Keratinocyte (primary cell): ENCODE data around the gene DTX3. TPM values are rescaled to one million over a fixed set of nuclear protein-coding genes. Genes with fewer than 3 reads are reported as not detected.

ENCODE experiments used
- DNase-seq: peaks from one replicate; pipeline ENCODE4 v3.0.0-alpha.2; 2011; ENCODE audit warnings: low read depth, missing footprints, low spot score
- FAIRE-seq: peaks from 2 replicates; lab custom pipeline; 2011; peaks lifted over from hg19 to GRCh38; lab: Jason Lieb, UNC
- H2AFZ ChIP-seq: 2 replicates; pipeline ENCODE4 v1.6.0; 2012; ENCODE audit warnings: low read length, control low read depth, inconsistent platforms; ENCODE audit not compliant: control insufficient read depth
- H3K27ac ChIP-seq: 2 replicates; pipeline ENCODE4 v1.5.1; 2011; ENCODE audit warnings: low read length; ENCODE audit not compliant: control insufficient read depth, insufficient read depth
- H3K27me3 ChIP-seq: 3 replicates; pipeline ENCODE4 v1.6.0; 2011; ENCODE audit warnings: low read length; ENCODE audit not compliant: control insufficient read depth, insufficient read depth; ENCODE audit errors: extremely low read depth
- H3K36me3 ChIP-seq, 2 experiments: 2 replicates in 1 of 2; 3 replicates in 1 of 2; pipeline ENCODE4 v1.5.1; 2011; ENCODE audit warnings: low read length in 2 of 2, mild to moderate bottlenecking in 1 of 2; ENCODE audit not compliant: control insufficient read depth in 2 of 2, insufficient read depth in 2 of 2; ENCODE audit errors: extremely low read depth in 1 of 2
- H3K4me1 ChIP-seq: 3 replicates; pipeline ENCODE4 v1.5.1; 2011; ENCODE audit warnings: low read length; ENCODE audit not compliant: control insufficient read depth, insufficient read depth; ENCODE audit errors: extremely low read depth
- H3K4me2 ChIP-seq: 3 replicates; pipeline ENCODE4 v1.6.0; 2011; ENCODE audit warnings: low read depth, low read length; ENCODE audit not compliant: control insufficient read depth, insufficient read depth; ENCODE audit errors: extremely low read depth
- H3K4me3 ChIP-seq, 3 experiments: fragments of 200-600 bp in 1 of 3; sonication (generic) in 1 of 3; 2 replicates in 2 of 3; 3 replicates in 1 of 3; pipeline ENCODE4 v1.5.1; 2011 to 2016; ENCODE audit warnings: low read length in 3 of 3, mild to moderate bottlenecking in 3 of 3, control low read depth in 2 of 3, inconsistent platforms in 1 of 3, low read depth in 1 of 3, mixed read lengths in 1 of 3, mixed run types in 1 of 3, moderate library complexity in 1 of 3; ENCODE audit not compliant: control insufficient read depth in 2 of 3, insufficient read depth in 2 of 3; ENCODE audit errors: extremely low read depth in 1 of 3
- H3K79me2 ChIP-seq: 2 replicates; pipeline ENCODE4 v1.6.0; 2012; ENCODE audit warnings: low read length; ENCODE audit not compliant: control insufficient read depth, insufficient read depth
- H3K9ac ChIP-seq: 3 replicates; pipeline ENCODE4 v1.6.0; 2011; ENCODE audit warnings: low read length; ENCODE audit not compliant: control insufficient read depth, insufficient read depth; ENCODE audit errors: extremely low read depth
- H3K9me1 ChIP-seq: 3 replicates; pipeline ENCODE4 v1.6.0; 2011; ENCODE audit warnings: low read length; ENCODE audit not compliant: control insufficient read depth, insufficient read depth; ENCODE audit errors: extremely low read depth
- H3K9me3 ChIP-seq: 2 replicates; pipeline ENCODE4 v1.5.1; 2012; ENCODE audit warnings: low read depth, low read length; ENCODE audit not compliant: control insufficient read depth
- H4K20me1 ChIP-seq: 3 replicates; pipeline ENCODE4 v1.6.0; 2011; ENCODE audit warnings: low read length; ENCODE audit not compliant: control insufficient read depth, insufficient read depth; ENCODE audit errors: extremely low read depth
- EZH2 ChIP-seq: IDR thresholded peaks from one replicate; pipeline ENCODE4 v1.6.1; 2012; ENCODE audit warnings: inconsistent platforms, mild to moderate bottlenecking, low read length, moderate library complexity
- dilution Hi-C: fragments of 300-500 bp; cut with MboI; formaldehyde crosslinking; loops from one replicate; pipeline ENCODE4 v1.7.0; 2020; ENCODE audit warnings: low sequenced_read_pairs; ENCODE audit not compliant: extremely low pct_ligation_motif_present
- polyA plus RNA-seq, 5 experiments: library from polyadenylated mRNA; depleted of rRNA in 3 of 5; stranded (reverse) in 3 of 5; stranded (forward) in 1 of 5; unstranded in 1 of 5; fragments of >200 nt; gene quantifications; 1 replicate in 1 of 5; 2 replicates in 3 of 5; 3 replicates in 1 of 5; pipeline versions ENCODE4 v1.2.1 to v1.2.3, GENCODE V29; 2011 to 2012; ENCODE audit warnings: missing spikeins in 2 of 5, low read depth in 1 of 5, low replicate concordance in 1 of 5
- TF ChIP-seq, protein P1 (sequence below), 3 experiments: IDR thresholded peaks in 1 of 3; conservative IDR thresholded peaks in 1 of 3; optimal IDR thresholded peaks in 1 of 3; 2 replicates in 2 of 3; 3 replicates in 1 of 3; pipeline versions ENCODE3 to v1.5.1; 2011; ENCODE audit warnings: low read length in 3 of 3, mild to moderate bottlenecking in 3 of 3, moderate library complexity in 2 of 3, control low read depth in 1 of 3, inconsistent platforms in 1 of 3; ENCODE audit not compliant: insufficient read depth in 2 of 3; ENCODE audit errors: extremely low read depth in 1 of 3

Gene DTX3
- polyA plus RNA-seq, 1 donor (not counting 4 experiments of a cell fraction or from before 2014, with no cell fraction given) = 2.6 TPM

GRCh38 chr12:57610554-57611107 is 6.0 kb downstream of the DTX3 start:
- Histone ChIP-seq H3K79me2 (no peaks in the 10 kb centered on the region), H3K4me1 (peaks cover 3% of the 10 kb centered on the region), H3K9ac (no peak overlapping the region), H3K4me3 (peak overlapping the region in 1 of 3 experiments; percentile 14), H4K20me1 (no peaks in the 10 kb centered on the region), H3K27ac (no peak overlapping the region), H3K36me3 (no peaks in the 10 kb centered on the region), H3K9me1 (no peaks in the 10 kb centered on the region), H3K27me3 (peaks cover 55% of the 10 kb centered on the region), H3K9me3 (no peaks in the 10 kb centered on the region), H3K4me2 (peak overlapping the region; percentile 45), H2AFZ (no peak overlapping the region)
- dilution Hi-C loops = no loop called here
- TF ChIP-seq, protein P1, sequence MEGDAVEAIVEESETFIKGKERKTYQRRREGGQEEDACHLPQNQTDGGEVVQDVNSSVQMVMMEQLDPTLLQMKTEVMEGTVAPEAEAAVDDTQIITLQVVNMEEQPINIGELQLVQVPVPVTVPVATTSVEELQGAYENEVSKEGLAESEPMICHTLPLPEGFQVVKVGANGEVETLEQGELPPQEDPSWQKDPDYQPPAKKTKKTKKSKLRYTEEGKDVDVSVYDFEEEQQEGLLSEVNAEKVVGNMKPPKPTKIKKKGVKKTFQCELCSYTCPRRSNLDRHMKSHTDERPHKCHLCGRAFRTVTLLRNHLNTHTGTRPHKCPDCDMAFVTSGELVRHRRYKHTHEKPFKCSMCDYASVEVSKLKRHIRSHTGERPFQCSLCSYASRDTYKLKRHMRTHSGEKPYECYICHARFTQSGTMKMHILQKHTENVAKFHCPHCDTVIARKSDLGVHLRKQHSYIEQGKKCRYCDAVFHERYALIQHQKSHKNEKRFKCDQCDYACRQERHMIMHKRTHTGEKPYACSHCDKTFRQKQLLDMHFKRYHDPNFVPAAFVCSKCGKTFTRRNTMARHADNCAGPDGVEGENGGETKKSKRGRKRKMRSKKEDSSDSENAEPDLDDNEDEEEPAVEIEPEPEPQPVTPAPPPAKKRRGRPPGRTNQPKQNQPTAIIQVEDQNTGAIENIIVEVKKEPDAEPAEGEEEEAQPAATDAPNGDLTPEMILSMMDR (optimal IDR thresholded peaks at IDR 0.05 in 1 of 3, IDR thresholded peaks at IDR 0.05 in 1 of 3, conservative IDR thresholded peaks at IDR 0.05 in 1 of 3; ENCODE audit: extremely low read depth in 1 of 3, insufficient read depth in 2 of 3, low read length in 3 of 3) = no peak
- peak; percentile 66 for TF ChIP-seq EZH2
- no peak for FAIRE-seq
- no peak for DNase-seq

GRCh38 chr12:57611108-57611826 is 6.6 kb downstream of the DTX3 start, which contains the start of gene ARHGEF25:
Gene ARHGEF25 (plus strand): TSS chr12:57611435. CDS start chr12:57611895, 460 bp downstream.
- Histone ChIP-seq H3K79me2 (no peaks in the 10 kb centered on the region), H3K27me3 (peaks cover 57% of the 10 kb centered on the region), H3K36me3 (no peaks in the 10 kb centered on the region), H4K20me1 (no peaks in the 10 kb centered on the region), H3K9ac (no peak within 1 kb of the TSS), H3K4me1 (peaks cover 3% of the 10 kb centered on the region), H3K9me3 (no peaks in the 10 kb centered on the region), H3K27ac (no peak within 1 kb of the TSS), H3K4me2 (peak within 1 kb of the TSS; percentile 45), H2AFZ (no peak within 1 kb of the TSS), H3K4me3 (peak within 1 kb of the TSS in 2 of 3 experiments; percentile 14 to 36), H3K9me1 (no peaks in the 10 kb centered on the region)
- DNase-seq = no peak
- TF ChIP-seq, protein P1 (optimal IDR thresholded peaks at IDR 0.05 in 1 of 3, IDR thresholded peaks at IDR 0.05 in 1 of 3, conservative IDR thresholded peaks at IDR 0.05 in 1 of 3; ENCODE audit: extremely low read depth in 1 of 3, insufficient read depth in 2 of 3, low read length in 3 of 3) = no peak
- TF ChIP-seq EZH2 = no peak
- dilution Hi-C loops = no loop called here
- no peak for FAIRE-seq
